SK-N-MC (cell line): ENCODE measurements around the gene TYRO3.

Experiments
- DNase-seq: peaks from one replicate; pipeline ENCODE4 v3.0.0-alpha.2; 2011; ENCODE audit warnings: low read depth, low spot score
- H3K27ac ChIP-seq: fragments of 200-600 bp; sonication (generic); 2 replicates; pipeline ENCODE4 v1.5.1; 2016; ENCODE audit warnings: mixed run types
- H3K36me3 ChIP-seq: fragments of 200-600 bp; sonication (generic); 2 replicates; pipeline ENCODE4 v1.6.1; 2017; ENCODE audit warnings: antibody characterized with exemption, low read length, mixed read lengths; ENCODE audit not compliant: insufficient read depth
- H3K4me3 ChIP-seq: fragments of 200-600 bp; sonication (generic); 2 replicates; pipeline ENCODE4 v1.5.1; 2016
- H3K9ac ChIP-seq: fragments of 200-600 bp; sonication (generic); 2 replicates; pipeline ENCODE4 v1.8.0; 2017; ENCODE audit warnings: mixed run types, mixed read lengths; ENCODE audit not compliant: insufficient read length
- H3K9me3 ChIP-seq: fragments of 200-600 bp; sonication (generic); 2 replicates; pipeline ENCODE4 v1.6.1; 2017; ENCODE audit warnings: low read depth, mild to moderate bottlenecking, antibody characterized with exemption, low read length, moderate library complexity, mixed read lengths
- EZH2 ChIP-seq: fragments of 200-600 bp; sonication (generic); IDR thresholded peaks from one replicate; pipeline ENCODE4 v1.6.1; 2017; ENCODE audit warnings: antibody characterized with exemption
- FOXP2 ChIP-seq: optimal IDR thresholded peaks from 2 replicates; pipeline ENCODE3; 2011; ENCODE audit warnings: mild to moderate bottlenecking, moderate library complexity; ENCODE audit not compliant: insufficient read depth; ENCODE audit errors: extremely low read length, control extremely low read depth
- POLR2AphosphoS5 ChIP-seq: IDR thresholded peaks from 2 replicates; pipeline ENCODE4 v1.6.1; 2012; ENCODE audit warnings: mild to moderate bottlenecking, low read depth, low read length, borderline replicate concordance

TYRO3 gene

GRCh38 chr15:41545218-41545617 is 13.8 kb upstream of the TYRO3 start:
- DNase-seq = no peak
- H3K4me3 ChIP-seq = no peak overlapping the region
- H3K27ac ChIP-seq = no peak overlapping the region
- TF ChIP-seq EZH2 (no peak), FOXP2 (no peak), POLR2AphosphoS5 (no peak)
- H3K9ac ChIP-seq = no peak overlapping the region
- H3K36me3 ChIP-seq = no peaks in the 10 kb centered on the region
- no peaks in the 10 kb centered on the region for H3K9me3 ChIP-seq

GRCh38 chr15:41546851-41547786 is 11.9 kb upstream of the TYRO3 start:
- Histone ChIP-seq H3K36me3 (no peaks in the 10 kb centered on the region), H3K9ac (no peak overlapping the region), H3K27ac (no peak overlapping the region), H3K4me3 (no peak overlapping the region), H3K9me3 (no peaks in the 10 kb centered on the region)
- DNase-seq = no peak
- TF ChIP-seq FOXP2 (no peak), POLR2AphosphoS5 (no peak), EZH2 (no peak)

- Histone ChIP-seq H3K4me3 (no peak overlapping the region), H3K9me3 (no peaks in the 10 kb centered on the region), H3K36me3 (no peaks in the 10 kb centered on the region), H3K9ac (no peak overlapping the region), H3K27ac (no peak overlapping the region)
- TF ChIP-seq FOXP2 = no peak
- no peak for TF ChIP-seq EZH2
- no peak for TF ChIP-seq POLR2AphosphoS5
- DNase-seq = no peak
Measured at GRCh38 chr15:41550066-41550775, 8.8 kb upstream of the TYRO3 start.

GRCh38 chr15:41553731-41554130 is 5.3 kb upstream of the TYRO3 start:
- DNase-seq = no peak
- no peak overlapping the region for H3K9ac ChIP-seq
- no peaks in the 10 kb centered on the region for H3K9me3 ChIP-seq
- H3K27ac ChIP-seq = no peak overlapping the region
- H3K4me3 ChIP-seq = no peak overlapping the region
- TF ChIP-seq FOXP2 = no peak
- TF ChIP-seq EZH2 = no peak
- TF ChIP-seq POLR2AphosphoS5 = no peak
- no peaks in the 10 kb centered on the region for H3K36me3 ChIP-seq

- Histone ChIP-seq H3K9ac (no peak overlapping the region), H3K9me3 (no peaks in the 10 kb centered on the region)
- TF ChIP-seq FOXP2 (no peak), EZH2 (no peak), POLR2AphosphoS5 (no peak)
Measured at GRCh38 chr15:41554343-41554742, 4.7 kb upstream of the TYRO3 start.

GRCh38 chr15:41554915-41555314 is 4.1 kb upstream of the TYRO3 start:
- DNase-seq = no peak
- H3K4me3 ChIP-seq = no peak overlapping the region
- H3K9me3 ChIP-seq = no peaks in the 10 kb centered on the region
- no peak for TF ChIP-seq FOXP2
- no peak for TF ChIP-seq EZH2
- no peak for TF ChIP-seq POLR2AphosphoS5
- H3K9ac ChIP-seq = no peak overlapping the region
- H3K27ac ChIP-seq = no peak overlapping the region
- no peaks in the 10 kb centered on the region for H3K36me3 ChIP-seq

More at GRCh38 chr15:41554343-41554742, 4.7 kb upstream of the TYRO3 start:
- Histone ChIP-seq H3K36me3 (no peaks in the 10 kb centered on the region), H3K4me3 (no peak overlapping the region), H3K27ac (no peak overlapping the region)
- DNase-seq = no peak

GRCh38 chr15:41556677-41557076 is 2.3 kb upstream of the TYRO3 start:
- Histone ChIP-seq H3K27ac (no peak overlapping the region), H3K36me3 (no peaks in the 10 kb centered on the region; the same call in 1 of the 2 replicates), H3K4me3 (no peak overlapping the region), H3K9me3 (no peaks in the 10 kb centered on the region), H3K9ac (no peak overlapping the region)
- DNase-seq = no peak
- TF ChIP-seq FOXP2 (no peak), POLR2AphosphoS5 (no peak), EZH2 (no peak)

- H3K9ac ChIP-seq = no peak overlapping the region
- no peaks in the 10 kb centered on the region for H3K9me3 ChIP-seq
- H3K27ac ChIP-seq = peak overlapping the region; percentile 47; the same call in 1 of the 2 replicates
- no peaks in the 10 kb centered on the region; the same call in 1 of the 2 replicates for H3K36me3 ChIP-seq
- peak overlapping the region; percentile 76 for H3K4me3 ChIP-seq
- TF ChIP-seq EZH2 (no peak), FOXP2 (peak; percentile 98)
- peak; percentile 76 for DNase-seq
Measured at GRCh38 chr15:41557673-41558399, 1.2 kb upstream of the TYRO3 start.
